Measurements from ENCODE around the gene GNPTAB.

DNA sequence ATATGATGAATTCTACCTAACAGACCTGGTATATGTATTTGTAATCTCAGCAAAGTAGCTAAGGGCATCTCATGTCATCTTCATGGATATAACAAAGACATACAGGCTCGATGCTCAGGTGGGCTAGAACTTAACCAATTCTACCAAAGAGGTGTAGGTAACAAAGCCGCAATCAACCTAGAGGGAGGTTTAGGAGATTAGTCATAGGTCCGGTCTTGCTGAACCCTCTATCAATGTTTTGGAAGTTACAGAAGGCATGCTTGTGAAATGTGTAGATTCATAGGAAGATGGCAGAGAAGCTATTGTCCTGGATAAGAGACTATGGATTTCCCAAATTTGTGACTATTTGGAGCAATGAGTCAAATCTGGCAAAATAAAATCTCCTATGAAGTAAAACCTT lies 48.9 kb downstream of the GNPTAB start:
- no peak for TF ChIP-seq TAF1 (CRISPR knock-in tag; IDR thresholded peaks at IDR 0.05)
- TF ChIP-seq FOSL1 (CRISPR knock-in tag; IDR thresholded peaks at IDR 0.05; ENCODE audit: borderline replicate concordance): no peak
- no peak for TF ChIP-seq SIX4 (CRISPR knock-in tag; IDR thresholded peaks at IDR 0.05)
- TF ChIP-seq MXI1 (IDR thresholded peaks at IDR 0.05; ENCODE audit: borderline replicate concordance, low read depth, low read length): no peak
